ENCODE data around the gene DGCR2. TPM values are rescaled to one million over a fixed set of nuclear protein-coding genes. Genes with fewer than 3 reads are reported as not detected.

Gene DGCR2
- total RNA-seq, 1 donor from 2014 or later: 50.0 TPM

DNA sequence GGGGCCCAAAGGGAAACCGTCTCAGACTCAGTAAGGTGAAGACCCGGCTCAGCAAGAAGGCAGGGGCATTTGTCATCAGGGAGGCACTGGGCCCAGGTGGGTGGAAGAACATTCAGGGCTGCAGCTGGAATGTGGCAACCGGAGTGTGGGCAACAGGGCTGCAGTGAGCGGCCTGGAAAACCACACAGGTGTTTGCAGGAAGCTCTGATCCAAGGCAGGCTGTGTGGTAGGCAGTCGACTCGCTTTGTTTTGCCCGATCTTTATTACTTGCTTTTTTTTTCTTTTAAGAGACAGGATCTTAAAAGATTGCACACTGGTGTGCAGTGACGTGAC, 82.8 kb downstream of the DGCR2 start:
- DNase-seq (ENCODE audit: low read depth) (no peak), FAIRE-seq (no peak)
- no peaks in the 10 kb centered on the region for H3K27me3 ChIP-seq (ENCODE audit: control insufficient read depth, insufficient read depth, low read length)
- peaks cover 27% of the 10 kb centered on the region for H3K36me3 ChIP-seq (ENCODE audit: control insufficient read depth, insufficient read depth, low read length)
- H3K4me3 ChIP-seq (ENCODE audit: low read depth, low read length): no peak overlapping the region
- TF ChIP-seq, protein P1, sequence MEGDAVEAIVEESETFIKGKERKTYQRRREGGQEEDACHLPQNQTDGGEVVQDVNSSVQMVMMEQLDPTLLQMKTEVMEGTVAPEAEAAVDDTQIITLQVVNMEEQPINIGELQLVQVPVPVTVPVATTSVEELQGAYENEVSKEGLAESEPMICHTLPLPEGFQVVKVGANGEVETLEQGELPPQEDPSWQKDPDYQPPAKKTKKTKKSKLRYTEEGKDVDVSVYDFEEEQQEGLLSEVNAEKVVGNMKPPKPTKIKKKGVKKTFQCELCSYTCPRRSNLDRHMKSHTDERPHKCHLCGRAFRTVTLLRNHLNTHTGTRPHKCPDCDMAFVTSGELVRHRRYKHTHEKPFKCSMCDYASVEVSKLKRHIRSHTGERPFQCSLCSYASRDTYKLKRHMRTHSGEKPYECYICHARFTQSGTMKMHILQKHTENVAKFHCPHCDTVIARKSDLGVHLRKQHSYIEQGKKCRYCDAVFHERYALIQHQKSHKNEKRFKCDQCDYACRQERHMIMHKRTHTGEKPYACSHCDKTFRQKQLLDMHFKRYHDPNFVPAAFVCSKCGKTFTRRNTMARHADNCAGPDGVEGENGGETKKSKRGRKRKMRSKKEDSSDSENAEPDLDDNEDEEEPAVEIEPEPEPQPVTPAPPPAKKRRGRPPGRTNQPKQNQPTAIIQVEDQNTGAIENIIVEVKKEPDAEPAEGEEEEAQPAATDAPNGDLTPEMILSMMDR (IDR thresholded peaks at IDR 0.05; ENCODE audit: insufficient read depth, low read length, severe bottlenecking): no peak

DNA sequence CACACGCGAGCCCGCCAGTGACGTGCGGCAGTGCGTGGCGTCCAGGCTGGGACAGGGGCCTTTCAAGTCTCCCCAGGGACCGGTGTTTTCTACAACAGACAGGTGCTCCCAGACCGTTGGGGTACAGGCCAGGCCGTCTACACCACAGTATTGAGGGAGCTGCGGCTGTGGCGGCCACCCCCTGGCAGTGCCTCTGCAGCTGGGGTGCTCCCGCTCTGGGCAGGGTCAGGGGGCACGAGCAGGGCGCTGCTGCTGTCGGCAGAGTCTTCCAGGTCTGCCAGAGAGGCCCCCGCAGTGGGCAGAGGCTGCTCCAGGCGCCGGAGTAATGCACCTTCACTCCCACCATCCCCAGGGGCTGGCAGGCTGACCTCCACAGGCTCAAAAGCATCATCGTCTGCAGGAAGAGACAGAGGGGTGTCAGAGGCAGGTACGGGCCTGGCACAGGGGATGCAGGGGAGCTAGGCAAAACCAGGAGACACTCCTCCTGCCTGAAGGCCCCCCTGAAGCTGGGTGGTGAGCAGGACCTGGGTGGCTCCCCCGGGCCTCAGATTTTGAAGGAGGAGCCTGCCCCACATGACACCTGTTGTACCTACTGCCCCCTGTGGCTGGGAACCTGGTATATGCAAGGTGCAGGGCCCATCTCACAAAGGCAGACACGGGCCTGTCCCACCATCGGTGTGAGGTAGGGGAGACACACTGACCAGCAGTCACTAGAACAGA, 83.3 kb downstream of the DGCR2 start:
- no peak for FAIRE-seq
- peaks cover 25% of the 10 kb centered on the region for H3K36me3 ChIP-seq (ENCODE audit: control insufficient read depth, insufficient read depth, low read length)
- no peaks in the 10 kb centered on the region for H3K27me3 ChIP-seq (ENCODE audit: control insufficient read depth, insufficient read depth, low read length)
- DNase-seq (ENCODE audit: low read depth): no peak
- H3K4me3 ChIP-seq (ENCODE audit: low read depth, low read length): no peak overlapping the region
- TF ChIP-seq, protein P1 (IDR thresholded peaks at IDR 0.05; ENCODE audit: insufficient read depth, low read length, severe bottlenecking): peak; percentile 12

DNA sequence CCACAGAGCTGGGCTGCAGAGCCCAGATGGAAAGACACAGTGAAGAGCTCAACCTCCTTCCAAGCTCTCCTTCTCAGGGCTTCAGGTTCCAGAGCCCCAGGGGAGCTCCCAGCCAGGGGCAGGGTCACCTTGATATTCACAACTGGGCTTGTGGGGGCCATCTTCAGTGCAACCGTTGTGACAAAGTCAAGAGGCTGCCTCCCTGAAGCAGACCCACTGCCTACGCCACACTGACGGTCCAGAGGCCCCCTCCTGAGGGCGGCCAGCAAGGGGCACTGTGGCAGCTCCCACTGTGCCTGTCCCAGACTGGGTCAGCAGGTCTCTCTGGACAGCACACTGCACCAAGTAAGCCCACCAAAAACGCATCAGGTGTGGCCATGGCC, 84.1 kb downstream of the DGCR2 start:
- TF ChIP-seq, protein P1 (IDR thresholded peaks at IDR 0.05; ENCODE audit: insufficient read depth, low read length, severe bottlenecking): no peak
- no peak overlapping the region for H3K4me3 ChIP-seq (ENCODE audit: low read depth, low read length)
- DNase-seq (ENCODE audit: low read depth) (no peak), FAIRE-seq (no peak)
- peaks cover 21% of the 10 kb centered on the region for H3K36me3 ChIP-seq (ENCODE audit: control insufficient read depth, insufficient read depth, low read length)
- H3K27me3 ChIP-seq (ENCODE audit: control insufficient read depth, insufficient read depth, low read length): no peaks in the 10 kb centered on the region

DNA sequence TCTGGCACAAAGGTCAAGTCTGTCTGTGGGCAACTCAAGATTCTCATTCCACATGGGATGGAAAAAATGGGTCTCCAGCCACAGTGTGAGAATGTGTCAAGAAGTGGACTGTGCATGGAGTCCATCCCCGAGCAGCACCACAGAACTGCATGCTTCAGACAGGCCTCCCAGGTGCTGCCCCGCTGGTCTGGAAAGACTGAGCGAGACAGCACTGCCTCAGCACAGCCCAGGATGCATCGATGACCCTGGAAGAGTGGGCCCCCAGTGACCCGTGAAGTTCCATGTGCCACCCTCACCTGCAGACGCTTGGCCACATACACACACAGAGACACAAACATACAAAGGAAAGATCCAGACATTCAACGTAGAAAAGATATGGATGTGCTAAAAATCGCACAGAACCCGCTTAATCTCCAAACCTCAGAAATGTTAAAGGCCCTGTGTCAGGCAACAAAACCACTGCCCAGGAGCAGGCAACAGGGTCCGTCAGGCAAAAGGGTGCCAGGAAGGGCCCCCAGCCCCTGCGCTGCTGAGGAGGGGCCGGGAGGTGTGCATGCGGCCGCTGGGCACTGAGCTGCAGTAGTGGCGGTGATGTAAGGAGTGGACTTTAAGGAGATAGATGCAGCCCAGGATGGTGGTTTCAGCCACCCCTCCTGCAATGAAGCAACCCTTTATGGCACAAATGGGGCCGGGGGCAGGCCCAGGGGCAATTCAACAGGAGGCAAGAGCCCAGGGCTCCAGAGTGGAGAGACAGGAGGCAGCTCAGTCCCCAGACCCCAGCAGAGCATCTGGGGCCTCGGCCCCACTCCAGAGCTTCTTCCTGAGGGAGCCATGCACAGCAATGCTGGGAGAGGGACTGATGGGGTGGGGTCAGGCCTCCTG, 84.7 kb downstream of the DGCR2 start:
- H3K36me3 ChIP-seq (ENCODE audit: control insufficient read depth, insufficient read depth, low read length): peaks cover 17% of the 10 kb centered on the region
- TF ChIP-seq, protein P1 (IDR thresholded peaks at IDR 0.05; ENCODE audit: insufficient read depth, low read length, severe bottlenecking): no peak

DNA sequence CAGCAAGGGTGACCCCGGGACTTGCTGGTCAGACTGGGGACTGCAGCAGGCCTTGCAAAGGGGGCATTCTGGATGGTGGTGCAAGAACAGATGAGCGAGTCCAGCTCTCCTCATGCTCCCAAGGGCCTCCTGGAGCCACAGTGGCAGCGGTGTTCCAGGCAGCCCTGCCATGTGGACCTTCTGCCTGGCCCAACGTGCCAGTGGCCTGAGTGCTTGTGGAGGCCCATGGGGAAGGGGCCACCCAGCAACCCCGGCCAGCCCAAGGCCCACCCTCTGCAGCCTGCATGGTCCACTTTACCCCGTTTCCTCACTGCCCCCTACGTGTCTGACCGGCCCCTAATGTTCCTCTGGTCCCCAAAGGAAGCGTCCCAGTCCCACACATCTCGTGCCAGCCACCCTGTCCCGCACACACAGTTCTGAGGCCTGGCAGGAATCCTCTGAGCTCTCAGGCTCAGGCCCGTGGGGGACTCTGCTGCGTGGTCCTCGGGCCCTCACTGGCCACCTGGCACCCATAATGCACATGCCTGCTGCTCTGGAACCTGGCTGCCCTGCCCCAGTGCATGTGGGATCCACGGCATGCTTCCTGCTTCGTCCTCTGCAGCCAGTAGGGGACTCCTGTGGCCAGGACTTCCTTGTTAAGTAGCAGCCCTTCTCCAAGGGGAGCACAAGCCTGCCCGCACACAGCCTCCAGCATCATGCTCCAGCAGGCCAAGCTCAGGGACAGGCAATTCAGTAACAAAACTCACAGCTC, 85.5 kb downstream of the DGCR2 start:
- no peak for DNase-seq (ENCODE audit: low read depth)
- Histone ChIP-seq H3K36me3 (ENCODE audit: control insufficient read depth, insufficient read depth, low read length) (peaks cover 12% of the 10 kb centered on the region), H3K27me3 (ENCODE audit: control insufficient read depth, insufficient read depth, low read length) (no peaks in the 10 kb centered on the region), H3K4me3 (ENCODE audit: low read depth, low read length) (no peak overlapping the region)
- TF ChIP-seq, protein P1 (IDR thresholded peaks at IDR 0.05; ENCODE audit: insufficient read depth, low read length, severe bottlenecking): peak; percentile 17
- peak; percentile 36 for FAIRE-seq

More for the DNA sequence above, 84.7 kb downstream of the DGCR2 start:
- no peaks in the 10 kb centered on the region for H3K27me3 ChIP-seq (ENCODE audit: control insufficient read depth, insufficient read depth, low read length)
- no peak overlapping the region for H3K4me3 ChIP-seq (ENCODE audit: low read depth, low read length)
- FAIRE-seq (no peak), DNase-seq (ENCODE audit: low read depth) (no peak)

Data from bronchial epithelial cell (primary cell).